ENCODE data around the gene CBY1.

Gene CBY1

GRCh38 chr22:38700789-38701628, 44.6 kb downstream of the CBY1 start, which contains the start of gene JOSD1:
Gene JOSD1 (minus strand): TSS chr22:38700943. CDS start chr22:38699987, 956 bp downstream.
- DNase-seq (ENCODE audit: low read depth): peak; percentile 97

- no peak for DNase-seq (ENCODE audit: low read depth)
These were observed 48.3 kb downstream of the CBY1 start for GRCh38 chr22:38704654-38705234.

GRCh38 chr22:38705235-38706100, 49.0 kb downstream of the CBY1 start, which contains the start of gene GTPBP1:
Gene GTPBP1 (plus strand): TSS chr22:38705944. CDS start chr22:38705956, 12 bp downstream.
- peak; percentile 93 for DNase-seq (ENCODE audit: low read depth)

- DNase-seq (ENCODE audit: low read depth): no peak
These were observed 49.9 kb downstream of the CBY1 start for GRCh38 chr22:38706101-38706900.

GRCh38 chr22:38706901-38707195, 50.4 kb downstream of the CBY1 start:
- DNase-seq (ENCODE audit: low read depth): no peak

- no peak for DNase-seq (ENCODE audit: low read depth)
These were observed 50.9 kb downstream of the CBY1 start for GRCh38 chr22:38707346-38707745.

GRCh38 chr22:38707984-38708383, 51.5 kb downstream of the CBY1 start:
- DNase-seq (ENCODE audit: low read depth): no peak

- no peak for DNase-seq (ENCODE audit: low read depth)
These were observed 52.9 kb downstream of the CBY1 start for GRCh38 chr22:38709306-38709705.

- DNase-seq (ENCODE audit: low read depth): no peak
These were observed 53.9 kb downstream of the CBY1 start for GRCh38 chr22:38710351-38710750.

GRCh38 chr22:38710866-38711265, 54.4 kb downstream of the CBY1 start:
- DNase-seq (ENCODE audit: low read depth): no peak

- no peak for DNase-seq (ENCODE audit: low read depth)
These were observed 56.2 kb downstream of the CBY1 start for GRCh38 chr22:38712486-38713207.

- DNase-seq (ENCODE audit: low read depth): no peak
These were observed 57.5 kb downstream of the CBY1 start for GRCh38 chr22:38713921-38714320.

- no peak for DNase-seq (ENCODE audit: low read depth)
These were observed 58.8 kb downstream of the CBY1 start for GRCh38 chr22:38715176-38715764.

- DNase-seq (ENCODE audit: low read depth): no peak
These were observed 59.4 kb downstream of the CBY1 start for GRCh38 chr22:38715852-38716251.

- no peak for DNase-seq (ENCODE audit: low read depth)
These were observed 59.8 kb downstream of the CBY1 start for GRCh38 chr22:38716271-38716670.

- DNase-seq (ENCODE audit: low read depth): no peak
These were observed 60.4 kb downstream of the CBY1 start for GRCh38 chr22:38716826-38717225.

- no peak for DNase-seq (ENCODE audit: low read depth)
These were observed 60.8 kb downstream of the CBY1 start for GRCh38 chr22:38717244-38717643.

GRCh38 chr22:38718414-38718813, 62.0 kb downstream of the CBY1 start:
- DNase-seq (ENCODE audit: low read depth): no peak

- no peak for DNase-seq (ENCODE audit: low read depth)
These were observed 62.8 kb downstream of the CBY1 start for GRCh38 chr22:38719196-38719595.

- DNase-seq (ENCODE audit: low read depth): no peak
These were observed 63.9 kb downstream of the CBY1 start for GRCh38 chr22:38720350-38720749.

GRCh38 chr22:38721551-38721950, 65.1 kb downstream of the CBY1 start:
- DNase-seq (ENCODE audit: low read depth): no peak
